ENCODE measurements around the gene TMEM41A.

DNA sequence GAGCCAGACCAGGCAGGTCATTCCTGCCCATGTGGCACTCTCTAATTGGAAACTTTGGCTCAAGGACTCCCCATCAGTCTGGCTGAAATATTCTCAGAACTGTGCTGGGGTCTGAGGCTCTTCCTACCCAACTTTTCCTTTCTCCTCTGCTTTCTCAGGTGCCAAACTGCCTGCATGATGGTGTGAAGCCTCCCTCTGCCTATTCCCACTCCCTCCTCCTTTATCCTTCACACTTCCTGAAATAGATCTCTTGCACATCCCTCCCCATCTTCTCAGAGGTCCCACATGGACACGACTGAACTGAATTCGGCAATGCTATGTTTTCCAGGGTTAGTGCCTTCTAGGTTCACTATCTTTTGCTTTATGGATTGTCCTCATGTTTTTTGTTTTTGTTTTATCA is 41.1 kb upstream of the TMEM41A start:
- TF ChIP-seq, protein P1, sequence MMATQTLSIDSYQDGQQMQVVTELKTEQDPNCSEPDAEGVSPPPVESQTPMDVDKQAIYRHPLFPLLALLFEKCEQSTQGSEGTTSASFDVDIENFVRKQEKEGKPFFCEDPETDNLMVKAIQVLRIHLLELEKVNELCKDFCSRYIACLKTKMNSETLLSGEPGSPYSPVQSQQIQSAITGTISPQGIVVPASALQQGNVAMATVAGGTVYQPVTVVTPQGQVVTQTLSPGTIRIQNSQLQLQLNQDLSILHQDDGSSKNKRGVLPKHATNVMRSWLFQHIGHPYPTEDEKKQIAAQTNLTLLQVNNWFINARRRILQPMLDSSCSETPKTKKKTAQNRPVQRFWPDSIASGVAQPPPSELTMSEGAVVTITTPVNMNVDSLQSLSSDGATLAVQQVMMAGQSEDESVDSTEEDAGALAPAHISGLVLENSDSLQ (IDR thresholded peaks at IDR 0.05): no peak
- TF ChIP-seq SUZ12 (IDR thresholded peaks at IDR 0.05) (no peak), BHLHE40 (IDR thresholded peaks at IDR 0.05; ENCODE audit: borderline replicate concordance) (no peak), HDGF (IDR thresholded peaks at IDR 0.05; ENCODE audit: borderline replicate concordance) (no peak)
